ENCODE data around the gene MARCHF9.

GRCh38 chr12:57713209-57713608, 41.7 kb upstream of the MARCHF9 start:
- TF ChIP-seq ZNF232 (CRISPR knock-in tag; IDR thresholded peaks at IDR 0.05), result no peak
- TF ChIP-seq PRDM15 (CRISPR knock-in tag; IDR thresholded peaks at IDR 0.05), result no peak
- no peak for TF ChIP-seq ATF3 (CRISPR knock-in tag; conservative IDR thresholded peaks at IDR 0.05)
- TF ChIP-seq NR2C2 (CRISPR knock-in tag; IDR thresholded peaks at IDR 0.05), result no peak
- TF ChIP-seq CTCF (IDR thresholded peaks at IDR 0.05), result no peak
- no peak for TF ChIP-seq GRHL2 (CRISPR knock-in tag; IDR thresholded peaks at IDR 0.05; ENCODE audit: insufficient replicate concordance, severe bottlenecking)
- TF ChIP-seq E2F1 (CRISPR knock-in tag; IDR thresholded peaks at IDR 0.05), result no peak
- no peak for TF ChIP-seq CREB1 (CRISPR knock-in tag; IDR thresholded peaks at IDR 0.05)
- no peak for TF ChIP-seq CBFB (CRISPR knock-in tag; IDR thresholded peaks at IDR 0.05; ENCODE audit: low read depth)
- TF ChIP-seq AFF4 (CRISPR knock-in tag; IDR thresholded peaks at IDR 0.05; ENCODE audit: borderline replicate concordance), result no peak
- no peak for TF ChIP-seq SOX15 (CRISPR knock-in tag; IDR thresholded peaks at IDR 0.05)
- no peak for TF ChIP-seq ETV6 (CRISPR knock-in tag; IDR thresholded peaks at IDR 0.05)
